NCI-H82 (cell line): ENCODE data around the gene QRICH1.
A peak's percentile ranks its signal among the peaks of the same experiment; 100 is the strongest.

ENCODE experiments used
- DNase-seq: peaks from one replicate; lab custom pipeline; 2025; lab: John Stamatoyannopoulos, UW

The QRICH1 gene

GRCh38 chr3:49032646-49033304 lies 61.1 kb downstream of the QRICH1 start:
- no peak for DNase-seq

- no peak for DNase-seq
Observed at GRCh38 chr3:49030321-49030720, 63.5 kb downstream of the QRICH1 start.

GRCh38 chr3:49029563-49029884 lies 64.3 kb downstream of the QRICH1 start:
- no peak for DNase-seq

GRCh38 chr3:49028673-49029562 lies 65.0 kb downstream of the QRICH1 start, which contains the start of gene IMPDH2:
IMPDH2 (minus strand) TSS chr3:49029398; CDS start chr3:49029350, 48 bp downstream.
- peak; percentile 94 for DNase-seq

GRCh38 chr3:49028298-49028672 lies 65.6 kb downstream of the QRICH1 start:
- DNase-seq = no peak

- DNase-seq = no peak
Observed at GRCh38 chr3:49027634-49028033, 66.2 kb downstream of the QRICH1 start.

- DNase-seq = no peak
Observed at GRCh38 chr3:49026536-49026935, 67.3 kb downstream of the QRICH1 start.

- DNase-seq = no peak
Observed at GRCh38 chr3:49025793-49026520, 67.9 kb downstream of the QRICH1 start.

GRCh38 chr3:49025005-49025792 lies 68.7 kb downstream of the QRICH1 start:
- no peak for DNase-seq

- no peak for DNase-seq
Observed at GRCh38 chr3:49024449-49024848, 69.4 kb downstream of the QRICH1 start.

- DNase-seq = no peak
Observed at GRCh38 chr3:49023775-49024174, 70.1 kb downstream of the QRICH1 start.

GRCh38 chr3:49022688-49023171 lies 71.1 kb downstream of the QRICH1 start:
- DNase-seq = peak; percentile 60

GRCh38 chr3:49021813-49022687 lies 71.8 kb downstream of the QRICH1 start, which contains the start of gene NDUFAF3:
NDUFAF3 (plus strand) TSS chr3:49022121; CDS start chr3:49022145, 24 bp downstream.
- peak; percentile 92 for DNase-seq

- DNase-seq = peak; percentile 98
Observed at GRCh38 chr3:49021213-49021812, 72.6 kb downstream of the QRICH1 start.

GRCh38 chr3:49020330-49021212 lies 73.3 kb downstream of the QRICH1 start:
- peak; percentile 73 for DNase-seq

- DNase-seq = no peak
Observed at GRCh38 chr3:49019941-49020329, 73.9 kb downstream of the QRICH1 start.

GRCh38 chr3:49018707-49019006 lies 75.2 kb downstream of the QRICH1 start:
- DNase-seq = no peak

GRCh38 chr3:49017971-49018706 lies 75.7 kb downstream of the QRICH1 start, which contains the start of gene DALRD3:
DALRD3 (minus strand) TSS chr3:49018580; CDS start chr3:49018564, 16 bp downstream.
- peak; percentile 81 for DNase-seq
